HepG2 (cell line): ENCODE results near the gene MCF2L. TPM values are rescaled to one million over a fixed set of nuclear protein-coding genes. Genes with fewer than 3 reads are reported as not detected.

Source experiments
- ATAC-seq: fragments of 200-7000 bp; cut with Tn5 transposase; 3 replicates; pipeline ENCODE4 v1.9.1; 2020; ENCODE audit warnings: mild to moderate bottlenecking, moderate library complexity
- BruUV-seq: library from RNA; stranded (reverse); fragments of 400-500 nt; replicated peaks from 2 replicates; lab custom pipeline; 2021; lab: Mats Ljungman, UMichigan
- CTCF ChIA-PET: fragments of 300-600 bp; formaldehyde crosslinking; extraction: SDS; loops from one replicate; lab custom pipeline; 2021; ENCODE audit warnings: low total read pairs, inconsistent platforms, low intra/inter-chr PET ratio; lab: Yijun Ruan, JAX
- POLR2A ChIA-PET: fragments of 350-600 bp; sonication (Branson Sonifier 250); formaldehyde crosslinking; loops from one replicate; lab custom pipeline; 2020; ENCODE audit warnings: antibody characterized with exemption, inconsistent platforms; lab: Yijun Ruan, JAX
- DNase-seq: peaks from one replicate; pipeline ENCODE4 v3.0.0-alpha.2; 2015; ENCODE audit warnings: low spot score
- FAIRE-seq: peaks from 3 replicates; lab custom pipeline; 2011; peaks lifted over from hg19 to GRCh38; lab: Jason Lieb, UNC
- H2AFZ ChIP-seq: one replicate; pipeline ENCODE4 v1.6.1; 2011; ENCODE audit warnings: low read length, inconsistent platforms
- H3K27ac ChIP-seq: fragments of 300-600 bp; 3 replicates; pipeline ENCODE4 v1.8.0; 2011; ENCODE audit warnings: mixed run types, mild to moderate bottlenecking, mixed read lengths, low read length, inconsistent platforms; ENCODE audit not compliant: insufficient read depth; ENCODE audit errors: extremely low read length
- H3K27me3 ChIP-seq, 2 experiments: fragments of 200-600 bp in 1 of 2; 2 replicates in 1 of 2; 3 replicates in 1 of 2; pipeline versions ENCODE4 v1.6.0 to v1.8.0; 2011; ENCODE audit warnings: low read length in 2 of 2, mild to moderate bottlenecking in 2 of 2, moderate library complexity in 2 of 2, inconsistent platforms in 1 of 2; ENCODE audit not compliant: insufficient read depth in 2 of 2, control insufficient read depth in 1 of 2
- H3K36me3 ChIP-seq, 2 experiments: fragments of 200-600 bp in 1 of 2; replicated peaks in 1 of 2; 2 replicates in 1 of 2; 3 replicates in 1 of 2; pipeline versions ENCODE4 v1.5.1 to v1.8.0; 2011; ENCODE audit warnings: low read length in 2 of 2, inconsistent platforms in 1 of 2; ENCODE audit not compliant: insufficient read depth in 2 of 2, control insufficient read depth in 1 of 2
- H3K4me1 ChIP-seq: 2 replicates; pipeline ENCODE4 v1.5.1; 2012; ENCODE audit warnings: low read length, inconsistent platforms; ENCODE audit not compliant: insufficient read depth
- H3K4me2 ChIP-seq: 2 replicates; pipeline ENCODE4 v1.6.0; 2011; ENCODE audit warnings: low read depth, low read length, inconsistent platforms
- H3K4me3 ChIP-seq, 3 experiments: fragments of 200-600 bp in 1 of 3; sonication (generic), shearing (Covaris generic) in 1 of 3; replicated peaks in 1 of 3; 2 replicates each; pipeline ENCODE4 v1.5.1; 2011 to 2016; ENCODE audit warnings: low read length in 3 of 3, inconsistent platforms in 2 of 3, low read depth in 2 of 3, mild to moderate bottlenecking in 2 of 3, control low read depth in 1 of 3, mixed read lengths in 1 of 3; ENCODE audit not compliant: insufficient read depth in 1 of 3
- H3K79me2 ChIP-seq: one replicate; pipeline ENCODE4 v1.6.1; 2011; ENCODE audit warnings: low read length, inconsistent platforms; ENCODE audit not compliant: insufficient read depth
- H3K9ac ChIP-seq: 2 replicates; pipeline ENCODE4 v1.6.0; 2011; ENCODE audit warnings: mild to moderate bottlenecking, low read depth, low read length, inconsistent platforms; ENCODE audit not compliant: insufficient read depth
- H3K9me3 ChIP-seq: 2 replicates; pipeline ENCODE4 v1.5.1; 2012; ENCODE audit warnings: mild to moderate bottlenecking, low read length
- H4K20me1 ChIP-seq: 2 replicates; pipeline ENCODE4 v1.6.0; 2011; ENCODE audit warnings: inconsistent platforms, mild to moderate bottlenecking, low read length, moderate library complexity; ENCODE audit not compliant: insufficient read depth
- MAFK ChIP-seq, 2 experiments: IDR thresholded peaks in 1 of 2; conservative IDR thresholded peaks in 1 of 2; 2 replicates each; pipeline ENCODE4 v1.6.1; 2011; ENCODE audit warnings: improper control_type of control experiment in 2 of 2, low read length in 2 of 2
- POGZ ChIP-seq: sonication (generic); formaldehyde crosslinking; IDR thresholded peaks from 2 replicates; pipeline ENCODE4 v1.4.0; 2020; ENCODE audit warnings: mild to moderate bottlenecking, missing genetic modification reagents
- RARG ChIP-seq: sonication (generic); formaldehyde crosslinking; IDR thresholded peaks from 2 replicates; pipeline ENCODE4 v1.4.0; 2020; ENCODE audit warnings: low read depth, mild to moderate bottlenecking, missing genetic modification reagents
- RELA ChIP-seq: sonication (generic); formaldehyde crosslinking; IDR thresholded peaks from 2 replicates; pipeline ENCODE4 v1.4.0; 2020; ENCODE audit warnings: missing genetic modification reagents
- SOX6 ChIP-seq, 2 experiments: fragments of 450-650 bp in 1 of 2; sonication (generic) in 1 of 2; formaldehyde crosslinking in 1 of 2; IDR thresholded peaks; 2 replicates each; pipeline versions ENCODE4 v1.4.0 to v1.6.1; 2017 to 2020; ENCODE audit warnings: antibody characterized with exemption in 1 of 2, mild to moderate bottlenecking in 1 of 2, missing genetic modification reagents in 1 of 2
- whole genome bisulfite sequencing: methylation state at CpG from one replicate; pipeline ENCODE4 v1.1.6; 2017; ENCODE audit warnings: low lambda C conversion rate; 5-methylcytosine and 5-hydroxymethylcytosine counted together
- in situ Hi-C: cut with HindIII; loops from 2 replicates; pipeline ENCODE4 v1.10.0; 2017; ENCODE audit warnings: low pct_unique_long_range_greater_than_20kb; ENCODE audit not compliant: extremely low pct_ligation_motif_present
- intact Hi-C: fragments of 100-400 bp; cut with micrococcal nuclease; formaldehyde crosslinking; loops from one replicate; pipeline ENCODE4 v1.10.0; 2022; ENCODE audit not compliant: unreplicated experiment
- polyA plus RNA-seq, 8 experiments: library from polyadenylated mRNA; depleted of rRNA in 3 of 8; stranded (reverse) in 7 of 8; unstranded in 1 of 8; fragments of >200 nt; fragmentation: Illumina TruSeq in 4 of 8; extraction: Trizol in 4 of 8; gene quantifications; 2 replicates each; pipeline versions ENCODE4 v1.2.1 to v1.2.3, GENCODE V29; 2011 to 2016; ENCODE audit warnings: low read depth in 4 of 8, missing spikeins in 1 of 8, mixed read lengths in 1 of 8; ENCODE audit not compliant: insufficient read depth in 1 of 8
- total RNA-seq, 5 experiments: library from RNA; depleted of rRNA; stranded (reverse); fragments of >200 nt; fragmentation: Illumina TruSeq; extraction: Trizol; gene quantifications; 2 replicates each; pipeline ENCODE4 v1.2.3, GENCODE V29; 2016; ENCODE audit warnings: low read depth in 1 of 5

Gene MCF2L
- total and polyA plus RNA-seq, 2 of the 13 experiments (the other 11 are each of a cell fraction or from before 2014, with no cell fraction given), result 19.4 to 28.4 TPM

GRCh38 chr13:113145496-113145895 lies 176.5 kb downstream of the MCF2L start:
- Histone ChIP-seq H2AFZ (no peak overlapping the region), H3K4me1 (peaks cover 31% of the 10 kb centered on the region), H3K79me2 (peaks cover 5% of the 10 kb centered on the region), H3K4me2 (no peak overlapping the region), H3K27ac (no peak overlapping the region), H3K9ac (no peak overlapping the region), H3K4me3 (no peak overlapping the region), H3K36me3 (peaks cover 17 to 51% of the 10 kb centered on the region in 2 experiments; a peak in 4 of 5 replicates), H4K20me1 (no peaks in the 10 kb centered on the region), H3K9me3 (no peaks in the 10 kb centered on the region), H3K27me3 (no peaks in the 10 kb centered on the region)
- FAIRE-seq, result no peak
- TF ChIP-seq SOX6 (IDR thresholded peaks at IDR 0.05) (no peak), SOX6 (CRISPR knock-in tag; IDR thresholded peaks at IDR 0.05) (no peak), RELA (CRISPR knock-in tag) (no peak), POGZ (CRISPR knock-in tag) (no peak)
- in situ Hi-C loops (no loop called here), intact Hi-C loops (loop anchor here (5.0 kb wide), 1 partner anchor 453 kb away; the partner anchor contains the start of gene ATP11A)
- BruUV-seq, result no TSS peak
- whole genome bisulfite sequencing, result 94% methylated on average over 12 of the region's 12 CpGs
- no peak for DNase-seq
- ChIA-PET POLR2A (interaction anchor here (0.9 kb wide), 1 partner anchor 23 kb away, joined by 6 read pairs; the partner anchor contains the start of gene F10), CTCF (no interaction called here)
- ATAC-seq, result no peak

DNA sequence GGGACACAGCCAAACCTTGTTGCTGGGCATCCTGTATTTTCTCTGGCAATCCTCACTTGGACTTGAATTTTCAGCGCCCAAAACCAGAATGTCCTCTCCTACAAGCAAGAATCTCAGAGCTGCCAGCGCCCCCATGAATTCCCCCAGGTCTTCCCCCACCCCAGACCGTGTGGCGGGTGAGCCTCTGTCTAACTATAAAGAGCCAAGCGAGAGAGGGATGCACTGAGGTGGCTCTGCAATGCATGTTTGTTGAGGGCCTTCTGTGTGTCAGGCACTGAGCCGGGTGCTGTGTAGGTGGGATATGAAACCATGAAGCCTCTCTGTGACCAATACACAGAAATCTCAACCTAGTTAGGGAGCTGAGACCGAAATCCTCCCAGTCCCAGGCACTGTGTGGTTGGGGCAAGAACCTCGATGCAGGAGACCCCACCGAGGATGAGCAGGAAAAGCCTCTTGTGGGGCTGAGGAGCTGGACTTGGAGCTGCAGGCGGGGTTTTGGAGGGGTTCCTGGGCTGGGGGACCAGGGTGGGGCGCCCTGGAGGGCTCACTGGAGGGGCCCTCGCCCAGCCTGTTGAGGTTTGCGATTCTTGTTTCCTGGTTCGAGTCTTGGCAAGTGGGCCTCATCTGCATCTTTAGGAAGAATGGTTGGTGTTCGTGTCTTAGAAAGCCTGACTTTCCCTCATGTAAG lies 177.0 kb downstream of the MCF2L start:
- DNase-seq, result no peak
- H3K4me1 ChIP-seq, result peaks cover 31% of the 10 kb centered on the region
- H3K79me2 ChIP-seq, result peaks cover 10% of the 10 kb centered on the region
- H3K36me3 ChIP-seq, result peaks cover 16 to 45% of the 10 kb centered on the region in 2 experiments
- no peak overlapping the region for H3K27ac ChIP-seq
- intact Hi-C loops (loop anchor here (5.0 kb wide), 1 partner anchor 454 kb away; the partner anchor contains the start of gene ATP11A), in situ Hi-C loops (no loop called here)
- FAIRE-seq, result no peak
- H3K27me3 ChIP-seq, result no peaks in the 10 kb centered on the region
- no peaks in the 10 kb centered on the region for H3K9me3 ChIP-seq
- no peak overlapping the region for H2AFZ ChIP-seq
- H4K20me1 ChIP-seq, result no peaks in the 10 kb centered on the region
- no peak for ATAC-seq
- no peak overlapping the region for H3K4me2 ChIP-seq
- ChIA-PET POLR2A (interaction anchor here (0.9 kb wide), 1 partner anchor 23 kb away, joined by 6 read pairs; the partner anchor contains the start of gene F10), CTCF (no interaction called here)
- no peak overlapping the region for H3K4me3 ChIP-seq
- WGBS, result 96% methylated on average over 12 of the region's 15 CpGs
- TF ChIP-seq RARG (no peak), MAFK (conservative IDR thresholded peaks at IDR 0.05 in 1 of 2, IDR thresholded peaks at IDR 0.05 in 1 of 2; ENCODE audit: low read length in 2 of 2) (0 out of 4 replicates have a peak, but pooled peaks of 1 of the 2 experiments have one; percentile 25)
- H3K9ac ChIP-seq, result no peak overlapping the region
- BruUV-seq, result no TSS peak
